GM12801 (cell line): Measurements from ENCODE around the gene EPB41L1.

Experiments used
- TF ChIP-seq, protein P1 (sequence below): IDR thresholded peaks from one replicate; pipeline ENCODE4 v1.5.1; 2011; ENCODE audit warnings: control low read depth; ENCODE audit not compliant: insufficient read length; ENCODE audit errors: extremely low read depth

The EPB41L1 gene

GRCh38 chr20:36235892-36236785 is 81.6 kb downstream of the EPB41L1 start, which contains the start of gene AAR2:
Gene AAR2, plus strand, starts transcription at chr20:36236478. Its CDS starts 3,391 bp downstream, at chr20:36239869.
- TF ChIP-seq, protein P1, sequence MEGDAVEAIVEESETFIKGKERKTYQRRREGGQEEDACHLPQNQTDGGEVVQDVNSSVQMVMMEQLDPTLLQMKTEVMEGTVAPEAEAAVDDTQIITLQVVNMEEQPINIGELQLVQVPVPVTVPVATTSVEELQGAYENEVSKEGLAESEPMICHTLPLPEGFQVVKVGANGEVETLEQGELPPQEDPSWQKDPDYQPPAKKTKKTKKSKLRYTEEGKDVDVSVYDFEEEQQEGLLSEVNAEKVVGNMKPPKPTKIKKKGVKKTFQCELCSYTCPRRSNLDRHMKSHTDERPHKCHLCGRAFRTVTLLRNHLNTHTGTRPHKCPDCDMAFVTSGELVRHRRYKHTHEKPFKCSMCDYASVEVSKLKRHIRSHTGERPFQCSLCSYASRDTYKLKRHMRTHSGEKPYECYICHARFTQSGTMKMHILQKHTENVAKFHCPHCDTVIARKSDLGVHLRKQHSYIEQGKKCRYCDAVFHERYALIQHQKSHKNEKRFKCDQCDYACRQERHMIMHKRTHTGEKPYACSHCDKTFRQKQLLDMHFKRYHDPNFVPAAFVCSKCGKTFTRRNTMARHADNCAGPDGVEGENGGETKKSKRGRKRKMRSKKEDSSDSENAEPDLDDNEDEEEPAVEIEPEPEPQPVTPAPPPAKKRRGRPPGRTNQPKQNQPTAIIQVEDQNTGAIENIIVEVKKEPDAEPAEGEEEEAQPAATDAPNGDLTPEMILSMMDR = no peak

DNA sequence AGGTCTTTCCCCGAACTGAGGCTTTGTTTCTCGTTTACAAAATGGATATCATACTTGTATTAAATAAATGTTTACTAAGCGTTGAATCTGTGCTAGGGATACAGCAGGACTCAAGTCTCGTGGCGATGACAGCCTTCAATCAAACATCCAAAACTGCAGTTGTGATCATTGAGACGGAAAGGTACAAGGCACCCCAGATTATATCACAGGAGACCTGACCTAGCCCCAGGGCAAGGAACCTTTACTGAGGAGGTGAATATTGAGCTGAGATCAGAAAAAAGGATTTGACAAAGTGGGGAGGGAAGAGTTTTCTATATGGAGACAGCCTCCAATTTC is 82.2 kb downstream of the EPB41L1 start:
- TF ChIP-seq, protein P1 = no peak

GRCh38 chr20:36237477-36237876 is 82.9 kb downstream of the EPB41L1 start:
- TF ChIP-seq, protein P1 = no peak

DNA sequence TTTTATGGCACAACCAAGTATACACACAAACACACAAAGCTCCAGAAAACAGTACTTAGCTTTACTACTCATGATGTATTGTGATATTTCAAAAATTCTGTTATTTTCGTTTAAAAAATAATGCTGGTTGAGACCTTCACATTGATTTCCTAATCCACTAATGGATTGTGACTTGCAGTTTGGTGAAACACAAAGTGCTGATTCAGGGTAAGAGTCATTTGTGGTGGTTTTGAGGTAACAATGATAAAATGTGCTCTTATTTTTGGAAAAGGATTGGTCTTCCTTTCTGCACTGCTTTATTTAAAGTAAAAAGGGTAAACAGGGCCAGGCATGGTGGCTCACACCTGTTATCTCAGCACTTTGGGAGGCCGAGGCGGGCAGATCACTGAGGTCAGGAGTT is 83.6 kb downstream of the EPB41L1 start:
- TF ChIP-seq, protein P1 = no peak

DNA sequence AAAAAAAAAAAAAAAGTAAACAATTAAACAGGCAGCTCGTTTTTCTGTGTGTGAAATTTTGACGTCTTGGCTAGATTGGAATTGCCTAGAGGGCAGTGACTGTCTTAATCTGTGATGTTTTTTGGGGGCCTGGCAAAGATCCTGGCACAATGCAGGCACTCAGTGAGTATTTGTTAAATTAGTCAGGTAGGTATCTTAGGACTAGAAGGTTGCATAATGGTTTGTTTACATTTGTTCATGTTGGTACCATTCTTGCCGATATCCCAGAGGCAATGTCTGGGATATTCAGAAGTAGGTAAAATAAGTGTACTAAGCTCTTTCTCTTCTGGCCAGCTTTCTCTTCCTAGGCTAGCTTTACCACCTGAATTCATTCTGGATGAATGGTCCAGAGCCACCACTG is 84.2 kb downstream of the EPB41L1 start:
- TF ChIP-seq, protein P1 = no peak

DNA sequence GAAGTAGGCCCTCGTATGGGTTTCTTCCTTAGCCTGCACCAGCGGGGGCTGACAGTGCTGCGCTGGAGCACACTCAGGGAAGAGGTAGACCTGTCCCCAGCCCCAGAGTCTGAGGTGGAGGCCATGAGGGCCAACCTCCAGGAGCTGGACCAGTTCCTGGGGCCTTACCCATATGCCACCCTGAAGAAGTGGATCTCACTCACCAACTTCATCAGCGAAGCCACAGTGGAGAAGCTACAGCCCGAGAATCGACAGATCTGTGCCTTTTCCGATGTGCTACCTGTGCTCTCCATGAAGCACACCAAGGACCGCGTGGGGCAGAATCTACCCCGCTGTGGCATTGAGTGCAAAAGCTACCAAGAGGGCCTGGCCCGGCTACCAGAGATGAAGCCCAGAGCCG is 85.5 kb downstream of the EPB41L1 start:
- TF ChIP-seq, protein P1 = no peak

DNA sequence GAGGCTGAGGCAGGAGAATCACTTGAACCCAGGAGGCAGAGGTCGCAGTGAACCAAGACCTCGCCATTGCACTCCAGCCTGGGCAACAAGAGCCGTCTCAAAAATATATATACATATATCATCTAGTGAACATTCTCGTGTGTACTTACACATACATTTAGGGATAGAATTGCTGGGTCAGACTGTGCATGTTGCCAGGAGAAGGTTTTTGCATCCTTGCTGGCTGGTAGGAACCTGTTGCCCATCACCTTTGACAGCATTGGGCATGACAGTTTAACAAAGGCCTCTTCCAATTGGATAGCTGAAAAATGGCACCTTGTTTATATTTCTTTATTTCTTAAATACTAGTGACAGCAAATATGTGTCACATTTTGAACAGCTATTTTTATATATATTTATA is 87.1 kb downstream of the EPB41L1 start:
- TF ChIP-seq, protein P1 = no peak
